ENCODE data around the gene NLGN1.

NLGN1 gene

DNA sequence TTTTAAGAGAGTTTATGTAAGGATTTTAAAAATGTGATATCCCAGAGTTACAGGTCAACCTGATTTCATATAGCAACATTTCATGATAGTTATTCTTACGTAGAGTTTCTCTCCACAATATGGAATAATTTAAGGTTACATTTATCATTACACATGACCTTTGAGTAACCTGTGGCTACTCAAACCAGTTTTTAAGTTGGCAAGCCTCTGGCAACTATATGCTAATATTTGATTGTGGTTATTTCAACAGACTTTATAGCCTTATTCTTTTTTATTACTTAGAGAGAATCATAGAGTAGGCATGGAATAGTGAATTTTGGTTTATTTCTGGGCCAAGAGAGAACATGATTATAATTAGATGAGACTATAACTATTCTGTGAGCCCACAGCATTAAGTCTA is 504.9 kb downstream of the NLGN1 start:
- ChIA-PET POLR2A (no interaction called here), CTCF (no interaction called here)
- no peak for TF ChIP-seq CTBP1 (IDR thresholded peaks at IDR 0.05; ENCODE audit: borderline replicate concordance)
- TF ChIP-seq FOXM1 (IDR thresholded peaks at IDR 0.05; ENCODE audit: borderline replicate concordance), result no peak
- TF ChIP-seq TARDBP (IDR thresholded peaks at IDR 0.05), result no peak
- no peak for DNase-seq (ENCODE audit: extremely low spot score)

DNA sequence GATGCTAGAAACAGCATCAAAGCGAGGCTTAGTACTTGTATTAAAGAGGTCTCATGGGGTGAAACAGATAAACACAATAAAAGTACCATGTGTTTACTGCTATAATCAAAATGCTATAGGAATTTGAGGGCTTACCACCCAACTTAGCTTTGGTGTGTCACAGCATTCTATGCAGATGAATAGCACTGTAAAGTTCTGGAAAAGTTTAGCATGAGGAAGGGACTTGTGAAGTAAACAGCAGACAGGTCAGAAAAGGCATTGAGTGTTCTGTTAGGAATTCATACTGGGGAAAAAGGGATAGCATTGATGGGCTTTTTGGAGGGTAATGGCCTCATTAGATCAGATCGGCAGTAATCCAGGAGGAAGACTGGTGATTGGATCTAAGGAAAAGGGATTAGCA is 505.3 kb downstream of the NLGN1 start:
- no peak for DNase-seq (ENCODE audit: extremely low spot score)
- CTCF ChIA-PET, result no interaction called here
- POLR2A ChIA-PET, result no interaction called here

DNA sequence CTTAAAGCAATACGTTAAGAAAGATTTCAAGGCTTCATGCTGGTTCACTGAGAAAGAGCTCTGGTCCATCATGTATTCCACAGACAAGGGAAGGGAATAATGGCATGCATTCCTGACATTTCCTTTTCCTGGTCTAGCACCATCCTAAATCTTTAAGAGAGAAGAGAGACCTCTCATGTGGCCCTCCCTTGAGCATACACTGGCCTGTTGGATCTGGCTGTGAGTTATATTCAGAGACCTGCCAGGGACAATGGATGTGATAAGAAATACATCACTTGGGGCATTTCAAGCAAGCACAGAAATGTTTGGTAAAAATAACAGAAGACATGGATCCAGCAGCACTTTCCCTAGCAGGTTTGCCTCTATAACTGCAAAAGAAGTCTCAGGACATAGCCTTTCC is 507.8 kb downstream of the NLGN1 start:
- POLR2A ChIA-PET, result no interaction called here
- no peak for DNase-seq (ENCODE audit: extremely low spot score)
- TF ChIP-seq FOXK2 (IDR thresholded peaks at IDR 0.05) (no peak), HDGF (IDR thresholded peaks at IDR 0.05; ENCODE audit: borderline replicate concordance) (no peak), ZNF384 (IDR thresholded peaks at IDR 0.05) (no peak), SUZ12 (IDR thresholded peaks at IDR 0.05) (no peak), FOXA1 (IDR thresholded peaks at IDR 0.05) (no peak), SP1 (IDR thresholded peaks at IDR 0.05) (no peak), NFRKB (IDR thresholded peaks at IDR 0.05) (no peak), L3MBTL2 (conservative IDR thresholded peaks at IDR 0.05) (no peak)
- TF ChIP-seq, protein P1, sequence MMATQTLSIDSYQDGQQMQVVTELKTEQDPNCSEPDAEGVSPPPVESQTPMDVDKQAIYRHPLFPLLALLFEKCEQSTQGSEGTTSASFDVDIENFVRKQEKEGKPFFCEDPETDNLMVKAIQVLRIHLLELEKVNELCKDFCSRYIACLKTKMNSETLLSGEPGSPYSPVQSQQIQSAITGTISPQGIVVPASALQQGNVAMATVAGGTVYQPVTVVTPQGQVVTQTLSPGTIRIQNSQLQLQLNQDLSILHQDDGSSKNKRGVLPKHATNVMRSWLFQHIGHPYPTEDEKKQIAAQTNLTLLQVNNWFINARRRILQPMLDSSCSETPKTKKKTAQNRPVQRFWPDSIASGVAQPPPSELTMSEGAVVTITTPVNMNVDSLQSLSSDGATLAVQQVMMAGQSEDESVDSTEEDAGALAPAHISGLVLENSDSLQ (IDR thresholded peaks at IDR 0.05), result no peak
- CTCF ChIA-PET, result interaction anchor here (0.7 kb wide), 1 partner anchor 792 kb away, joined by 3 read pairs; no protein-coding TSS in a partner anchor

More for the DNA sequence above, 505.3 kb downstream of the NLGN1 start:
- TF ChIP-seq L3MBTL2 (conservative IDR thresholded peaks at IDR 0.05) (no peak), ZNF384 (IDR thresholded peaks at IDR 0.05) (no peak), SP1 (IDR thresholded peaks at IDR 0.05) (no peak), HDGF (IDR thresholded peaks at IDR 0.05; ENCODE audit: borderline replicate concordance) (no peak), NFRKB (IDR thresholded peaks at IDR 0.05) (no peak), BHLHE40 (IDR thresholded peaks at IDR 0.05; ENCODE audit: borderline replicate concordance) (no peak), FOXK2 (IDR thresholded peaks at IDR 0.05) (no peak), ELF4 (IDR thresholded peaks at IDR 0.05) (no peak), TARDBP (IDR thresholded peaks at IDR 0.05) (no peak), CTBP1 (IDR thresholded peaks at IDR 0.05; ENCODE audit: borderline replicate concordance) (no peak), ARNT (IDR thresholded peaks at IDR 0.05) (no peak)

DNA sequence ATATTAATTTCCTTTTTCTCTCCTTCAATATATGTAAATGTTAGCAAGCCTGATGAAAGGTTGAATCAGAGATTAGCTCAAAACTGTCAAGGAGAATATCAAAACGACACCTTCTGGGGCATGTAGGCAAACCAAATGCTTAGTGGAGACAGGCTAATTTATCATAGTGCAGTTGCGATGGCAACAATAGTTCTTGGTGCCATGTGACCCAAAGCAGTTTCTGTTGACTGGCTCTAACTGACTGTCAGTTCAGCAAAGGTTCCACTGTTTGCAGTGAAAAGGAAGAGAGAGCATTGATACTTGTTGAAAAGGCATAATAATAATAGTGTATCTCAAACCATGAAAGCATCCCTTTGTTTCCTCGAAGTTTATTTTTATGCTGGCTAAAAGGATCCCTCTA is 513.9 kb downstream of the NLGN1 start:
- no peak for DNase-seq (ENCODE audit: extremely low spot score)
- POLR2A ChIA-PET, result no interaction called here
- TF ChIP-seq BHLHE40 (IDR thresholded peaks at IDR 0.05; ENCODE audit: borderline replicate concordance), result no peak
- no peak for TF ChIP-seq CTBP1 (IDR thresholded peaks at IDR 0.05; ENCODE audit: borderline replicate concordance)
- no peak for TF ChIP-seq TARDBP (IDR thresholded peaks at IDR 0.05)
- TF ChIP-seq ZNF384 (IDR thresholded peaks at IDR 0.05), result no peak
- TF ChIP-seq, protein P1 (IDR thresholded peaks at IDR 0.05), result peak; percentile 18; the same call in 1 of the 2 replicates
- CTCF ChIA-PET, result no interaction called here

DNA sequence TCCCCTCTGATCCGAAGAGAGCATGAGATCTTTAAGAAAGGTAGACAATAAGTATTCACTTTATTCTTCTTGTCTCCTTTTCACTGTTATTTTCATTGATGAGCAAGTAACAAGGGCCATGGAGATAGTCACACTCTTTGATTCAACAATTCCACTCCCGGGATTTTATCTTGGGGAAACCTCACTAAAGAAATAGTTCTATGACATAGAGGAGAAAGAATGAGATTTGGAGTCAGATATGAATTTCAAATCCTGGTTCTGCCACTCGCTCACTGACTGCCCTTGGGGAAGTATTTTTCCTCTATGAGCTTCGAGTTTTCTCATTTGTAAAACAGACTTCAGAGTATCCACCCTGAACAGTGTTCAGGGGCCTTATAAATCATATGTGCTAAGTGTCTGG is 514.6 kb downstream of the NLGN1 start:
- POLR2A ChIA-PET, result no interaction called here
- no peak for TF ChIP-seq CTBP1 (IDR thresholded peaks at IDR 0.05; ENCODE audit: borderline replicate concordance)
- no peak for TF ChIP-seq BHLHE40 (IDR thresholded peaks at IDR 0.05; ENCODE audit: borderline replicate concordance)
- TF ChIP-seq HDGF (IDR thresholded peaks at IDR 0.05; ENCODE audit: borderline replicate concordance), result no peak
- TF ChIP-seq, protein P1 (IDR thresholded peaks at IDR 0.05), result no peak
- TF ChIP-seq FOXA1 (IDR thresholded peaks at IDR 0.05), result no peak
- no peak for TF ChIP-seq ARNT (IDR thresholded peaks at IDR 0.05)
- TF ChIP-seq NFRKB (IDR thresholded peaks at IDR 0.05), result no peak
- no peak for TF ChIP-seq ZNF384 (IDR thresholded peaks at IDR 0.05)
- no peak for TF ChIP-seq FOXK2 (IDR thresholded peaks at IDR 0.05)
- TF ChIP-seq FOXM1 (IDR thresholded peaks at IDR 0.05; ENCODE audit: borderline replicate concordance), result no peak
- DNase-seq (ENCODE audit: extremely low spot score), result no peak
- CTCF ChIA-PET, result no interaction called here

DNA sequence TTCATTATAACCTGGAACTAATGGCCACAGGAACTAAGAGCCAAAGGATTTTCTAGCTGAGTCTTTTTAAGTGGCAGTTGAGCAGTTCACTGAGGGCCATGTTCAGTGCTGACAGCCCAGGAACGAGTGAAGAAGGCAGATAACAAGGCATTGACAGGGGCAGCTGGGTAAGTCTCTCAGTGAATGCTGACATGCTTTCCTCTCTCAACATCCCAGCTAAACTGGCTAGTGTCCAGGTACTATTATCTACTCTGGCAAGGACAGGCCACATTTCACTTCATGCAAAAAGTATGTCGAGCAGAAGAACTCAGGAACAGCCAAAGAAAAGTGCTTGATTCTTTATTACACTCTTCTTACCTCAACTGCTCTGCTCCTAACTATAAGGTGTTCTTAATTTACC is 515.9 kb downstream of the NLGN1 start:
- ChIA-PET POLR2A (no interaction called here), CTCF (no interaction called here)
- no peak for TF ChIP-seq SUZ12 (IDR thresholded peaks at IDR 0.05)
- TF ChIP-seq SP1 (IDR thresholded peaks at IDR 0.05), result no peak
- TF ChIP-seq TARDBP (IDR thresholded peaks at IDR 0.05), result no peak
- no peak for TF ChIP-seq FOXM1 (IDR thresholded peaks at IDR 0.05; ENCODE audit: borderline replicate concordance)
- TF ChIP-seq NFRKB (IDR thresholded peaks at IDR 0.05), result no peak
- no peak for TF ChIP-seq ZNF384 (IDR thresholded peaks at IDR 0.05)
- no peak for TF ChIP-seq BHLHE40 (IDR thresholded peaks at IDR 0.05; ENCODE audit: borderline replicate concordance)
- no peak for TF ChIP-seq FOXK2 (IDR thresholded peaks at IDR 0.05)
- no peak for TF ChIP-seq ARNT (IDR thresholded peaks at IDR 0.05)
- TF ChIP-seq FOXA1 (IDR thresholded peaks at IDR 0.05), result no peak
- no peak for TF ChIP-seq HDGF (IDR thresholded peaks at IDR 0.05; ENCODE audit: borderline replicate concordance)
- no peak for TF ChIP-seq L3MBTL2 (conservative IDR thresholded peaks at IDR 0.05)
- TF ChIP-seq, protein P1 (IDR thresholded peaks at IDR 0.05), result no peak
- no peak for TF ChIP-seq CTBP1 (IDR thresholded peaks at IDR 0.05; ENCODE audit: borderline replicate concordance)
- TF ChIP-seq ELF4 (IDR thresholded peaks at IDR 0.05), result no peak
- TF ChIP-seq LEF1 (IDR thresholded peaks at IDR 0.05; ENCODE audit: borderline replicate concordance), result no peak
- DNase-seq (ENCODE audit: extremely low spot score), result no peak
